ENCODE measurements around the gene TAP1. TPM values are rescaled to one million over a fixed set of nuclear protein-coding genes. Genes with fewer than 3 reads are reported as not detected.
A peak's percentile ranks its signal among the peaks of the same experiment; 100 is the strongest.

Gene TAP1
- total and polyA plus RNA-seq, 9 of the 15 experiments (the other 6 are each of a cell fraction or from before 2014, with no cell fraction given), result 1.3 to 6.0 (median 4.2) TPM

DNA sequence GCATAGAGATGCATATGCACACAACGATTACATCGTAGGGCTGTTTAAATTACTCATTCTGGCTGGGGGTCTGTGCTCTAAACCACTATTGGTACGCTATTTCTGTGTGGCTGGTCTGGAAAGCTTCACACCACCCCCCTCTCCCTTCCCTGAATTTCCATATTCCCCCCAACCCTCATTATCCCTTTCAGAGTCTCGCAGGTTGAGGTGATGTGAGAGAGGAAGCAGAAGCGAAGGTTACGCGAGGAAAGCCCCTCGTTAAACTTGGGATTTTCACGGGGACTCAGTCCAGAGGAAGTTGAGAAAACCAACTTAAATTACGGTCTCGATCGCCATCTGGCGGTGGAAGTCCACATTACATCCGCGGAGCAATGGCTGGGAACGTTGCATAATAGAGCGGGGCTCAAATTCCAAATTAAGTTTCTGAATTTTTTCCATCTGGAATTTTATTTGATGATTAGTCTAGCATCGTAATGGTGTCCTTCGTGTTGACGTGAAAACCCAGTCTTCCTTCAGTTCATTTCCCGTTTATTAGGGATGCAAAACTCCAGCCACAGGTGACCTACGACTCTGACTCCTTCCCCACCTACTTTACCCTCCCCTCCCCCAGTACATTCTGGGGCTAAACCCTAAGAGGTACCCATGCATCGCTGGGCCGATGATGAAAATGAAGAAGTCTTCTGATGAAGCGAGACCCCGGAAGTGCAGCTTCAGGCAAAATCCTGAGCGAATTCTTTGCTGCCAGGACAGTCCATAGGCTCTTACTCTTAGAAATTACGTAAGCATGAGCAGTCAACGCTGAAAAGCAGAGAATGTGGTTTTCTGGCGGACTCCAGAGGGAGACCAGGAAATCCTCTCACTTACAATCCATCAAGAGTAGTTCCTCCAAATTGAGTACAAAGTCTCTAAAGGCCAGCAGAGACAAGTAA is 56.4 kb downstream of the TAP1 start (continued):
- TF ChIP-seq, protein P1, sequence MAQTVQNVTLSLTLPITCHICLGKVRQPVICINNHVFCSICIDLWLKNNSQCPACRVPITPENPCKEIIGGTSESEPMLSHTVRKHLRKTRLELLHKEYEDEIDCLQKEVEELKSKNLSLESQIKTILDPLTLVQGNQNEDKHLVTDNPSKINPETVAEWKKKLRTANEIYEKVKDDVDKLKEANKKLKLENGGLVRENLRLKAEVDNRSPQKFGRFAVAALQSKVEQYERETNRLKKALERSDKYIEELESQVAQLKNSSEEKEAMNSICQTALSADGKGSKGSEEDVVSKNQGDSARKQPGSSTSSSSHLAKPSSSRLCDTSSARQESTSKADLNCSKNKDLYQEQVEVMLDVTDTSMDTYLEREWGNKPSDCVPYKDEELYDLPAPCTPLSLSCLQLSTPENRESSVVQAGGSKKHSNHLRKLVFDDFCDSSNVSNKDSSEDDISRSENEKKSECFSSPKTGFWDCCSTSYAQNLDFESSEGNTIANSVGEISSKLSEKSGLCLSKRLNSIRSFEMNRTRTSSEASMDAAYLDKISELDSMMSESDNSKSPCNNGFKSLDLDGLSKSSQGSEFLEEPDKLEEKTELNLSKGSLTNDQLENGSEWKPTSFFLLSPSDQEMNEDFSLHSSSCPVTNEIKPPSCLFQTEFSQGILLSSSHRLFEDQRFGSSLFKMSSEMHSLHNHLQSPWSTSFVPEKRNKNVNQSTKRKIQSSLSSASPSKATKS (CRISPR knock-in tag; IDR thresholded peaks at IDR 0.05), result no peak
- TF ChIP-seq, protein P2, sequence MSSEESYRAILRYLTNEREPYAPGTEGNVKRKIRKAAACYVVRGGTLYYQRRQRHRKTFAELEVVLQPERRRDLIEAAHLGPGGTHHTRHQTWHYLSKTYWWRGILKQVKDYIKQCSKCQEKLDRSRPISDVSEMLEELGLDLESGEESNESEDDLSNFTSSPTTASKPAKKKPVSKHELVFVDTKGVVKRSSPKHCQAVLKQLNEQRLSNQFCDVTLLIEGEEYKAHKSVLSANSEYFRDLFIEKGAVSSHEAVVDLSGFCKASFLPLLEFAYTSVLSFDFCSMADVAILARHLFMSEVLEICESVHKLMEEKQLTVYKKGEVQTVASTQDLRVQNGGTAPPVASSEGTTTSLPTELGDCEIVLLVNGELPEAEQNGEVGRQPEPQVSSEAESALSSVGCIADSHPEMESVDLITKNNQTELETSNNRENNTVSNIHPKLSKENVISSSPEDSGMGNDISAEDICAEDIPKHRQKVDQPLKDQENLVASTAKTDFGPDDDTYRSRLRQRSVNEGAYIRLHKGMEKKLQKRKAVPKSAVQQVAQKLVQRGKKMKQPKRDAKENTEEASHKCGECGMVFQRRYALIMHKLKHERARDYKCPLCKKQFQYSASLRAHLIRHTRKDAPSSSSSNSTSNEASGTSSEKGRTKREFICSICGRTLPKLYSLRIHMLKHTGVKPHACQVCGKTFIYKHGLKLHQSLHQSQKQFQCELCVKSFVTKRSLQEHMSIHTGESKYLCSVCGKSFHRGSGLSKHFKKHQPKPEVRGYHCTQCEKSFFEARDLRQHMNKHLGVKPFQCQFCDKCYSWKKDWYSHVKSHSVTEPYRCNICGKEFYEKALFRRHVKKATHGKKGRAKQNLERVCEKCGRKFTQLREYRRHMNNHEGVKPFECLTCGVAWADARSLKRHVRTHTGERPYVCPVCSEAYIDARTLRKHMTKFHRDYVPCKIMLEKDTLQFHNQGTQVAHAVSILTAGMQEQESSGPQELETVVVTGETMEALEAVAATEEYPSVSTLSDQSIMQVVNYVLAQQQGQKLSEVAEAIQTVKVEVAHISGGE (CRISPR knock-in tag; IDR thresholded peaks at IDR 0.05), result no peak
- TF ChIP-seq CTCF (IDR thresholded peaks at IDR 0.05 in 2 of 3, conservative IDR thresholded peaks at IDR 0.05 in 1 of 3; ENCODE audit: insufficient read depth in 2 of 3, low read depth in 1 of 3, low read length in 3 of 3), result peak; percentile 80 to 93 (median 88)
- TF ChIP-seq, protein P3, sequence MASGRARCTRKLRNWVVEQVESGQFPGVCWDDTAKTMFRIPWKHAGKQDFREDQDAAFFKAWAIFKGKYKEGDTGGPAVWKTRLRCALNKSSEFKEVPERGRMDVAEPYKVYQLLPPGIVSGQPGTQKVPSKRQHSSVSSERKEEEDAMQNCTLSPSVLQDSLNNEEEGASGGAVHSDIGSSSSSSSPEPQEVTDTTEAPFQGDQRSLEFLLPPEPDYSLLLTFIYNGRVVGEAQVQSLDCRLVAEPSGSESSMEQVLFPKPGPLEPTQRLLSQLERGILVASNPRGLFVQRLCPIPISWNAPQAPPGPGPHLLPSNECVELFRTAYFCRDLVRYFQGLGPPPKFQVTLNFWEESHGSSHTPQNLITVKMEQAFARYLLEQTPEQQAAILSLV (tag; IDR thresholded peaks at IDR 0.05), result peak; percentile 62; the same call in 1 of the 2 replicates
- TF ChIP-seq PURB (CRISPR knock-in tag; IDR thresholded peaks at IDR 0.05; ENCODE audit: low read depth), result no peak
- TF ChIP-seq STAG1 (CRISPR knock-in tag; IDR thresholded peaks at IDR 0.05; ENCODE audit: borderline replicate concordance), result peak; percentile 59; the same call in 1 of the 2 replicates
- peak; percentile 7 for TF ChIP-seq PRDM10 (IDR thresholded peaks at IDR 0.05; ENCODE audit: partially characterized antibody)
- no peak for TF ChIP-seq ZNF140 (CRISPR knock-in tag; IDR thresholded peaks at IDR 0.05)

Data from K562 (cell line).